ENCODE results near the gene CSF3.
"Not testable (repeated sequence)": the region's sequence is repeated elsewhere in the genome, so short reads cannot be mapped to it uniquely, and the experiment has no call there.

The CSF3 gene

DNA sequence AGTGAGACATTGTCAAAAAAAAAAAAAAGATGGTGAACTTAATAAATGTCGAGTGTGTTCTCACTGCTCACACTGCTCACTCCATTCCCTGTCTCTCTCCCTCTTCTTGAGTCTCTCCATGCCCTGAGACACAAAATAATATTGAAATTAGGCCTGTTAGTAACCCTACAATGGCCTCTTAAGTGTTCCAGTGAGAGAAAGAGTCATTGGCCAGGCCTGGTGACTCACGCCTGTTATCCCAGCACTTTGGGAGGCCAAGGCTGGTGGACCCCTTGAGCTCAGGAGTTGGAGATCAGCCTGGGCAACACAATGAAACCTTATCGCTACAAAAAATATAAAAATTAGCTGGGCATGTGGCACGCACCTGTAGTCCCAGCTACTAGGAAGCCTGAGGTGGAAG lies 16.2 kb upstream of the CSF3 start:
- no peak for DNase-seq

DNA sequence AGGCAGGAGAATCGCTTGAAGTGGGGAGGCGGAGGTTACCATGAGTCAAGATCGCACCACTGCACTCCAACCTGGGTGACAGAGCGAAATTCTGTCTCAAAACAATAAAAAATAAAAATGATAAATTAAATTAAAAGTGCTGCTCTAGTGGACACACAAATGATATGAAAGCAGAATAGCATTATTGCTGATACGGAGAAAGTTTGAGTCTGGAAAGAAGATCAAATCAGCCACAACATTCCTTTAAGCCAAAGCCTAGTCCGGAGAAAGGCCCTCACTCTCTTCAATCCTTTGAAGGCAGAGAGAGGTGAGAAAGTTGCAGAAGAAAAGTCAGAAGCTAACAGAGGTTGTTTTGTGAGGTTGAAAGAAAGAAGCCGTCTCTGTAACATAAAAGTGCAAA lies 15.1 kb upstream of the CSF3 start:
- no peak for DNase-seq

DNA sequence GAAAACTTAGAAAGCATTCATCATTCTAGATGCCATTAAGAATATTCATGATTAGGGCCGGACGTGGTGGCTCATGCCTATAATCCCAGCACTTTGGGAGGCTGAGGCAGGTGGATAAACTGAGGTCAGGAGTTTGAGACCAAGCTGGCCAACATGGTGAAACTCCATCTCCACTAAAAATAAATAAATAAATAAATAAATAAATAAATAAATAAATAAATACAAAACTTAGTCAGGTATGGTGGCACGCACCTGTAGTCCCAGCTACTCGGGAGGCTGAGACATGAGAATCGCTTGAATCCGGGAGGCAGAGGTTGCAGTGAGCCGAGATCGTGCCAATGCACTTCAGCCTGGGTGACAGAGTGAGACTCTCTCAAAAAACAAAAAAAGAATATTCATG lies 13.9 kb upstream of the CSF3 start:
- not testable (repeated sequence) for DNase-seq

DNA sequence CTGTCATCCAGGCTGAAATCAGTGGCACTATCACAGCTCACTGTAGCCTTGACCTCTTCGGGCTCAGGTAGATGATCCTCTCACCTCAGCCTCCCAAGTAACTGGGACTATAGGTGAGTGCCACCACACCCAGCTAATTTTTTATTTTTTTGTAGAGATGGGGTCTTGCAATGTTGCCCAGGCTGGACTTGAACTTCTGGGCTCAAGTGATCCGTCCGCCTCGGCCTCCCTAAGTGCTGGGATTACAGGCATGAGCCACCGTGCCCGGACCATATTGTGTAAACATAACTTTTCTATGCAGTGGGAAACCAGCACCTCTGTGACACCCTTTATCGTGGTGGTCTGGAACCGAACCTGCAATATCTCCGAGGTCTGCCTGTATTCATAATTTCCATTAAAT lies 11.2 kb upstream of the CSF3 start:
- no peak for DNase-seq

DNA sequence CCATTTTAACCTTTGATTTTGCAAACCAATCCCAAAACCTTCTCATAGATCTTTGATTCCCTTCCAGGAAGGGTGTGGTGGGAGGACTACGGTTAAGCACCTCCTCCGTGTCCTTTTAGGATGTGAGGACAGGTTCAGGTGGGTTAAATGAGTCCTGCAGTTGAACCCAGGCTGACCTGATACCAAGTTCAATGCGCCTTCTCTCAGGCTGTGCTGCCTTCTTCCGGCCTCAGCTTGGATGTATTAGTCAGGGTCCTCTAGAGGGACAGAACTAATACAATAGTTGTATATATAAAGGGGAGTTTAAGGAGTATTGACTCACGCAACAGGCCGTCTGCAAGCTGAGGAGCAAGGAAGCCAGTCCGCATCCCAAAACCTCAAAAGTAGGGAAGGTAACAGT lies 10.5 kb upstream of the CSF3 start:
- no peak for DNase-seq

DNA sequence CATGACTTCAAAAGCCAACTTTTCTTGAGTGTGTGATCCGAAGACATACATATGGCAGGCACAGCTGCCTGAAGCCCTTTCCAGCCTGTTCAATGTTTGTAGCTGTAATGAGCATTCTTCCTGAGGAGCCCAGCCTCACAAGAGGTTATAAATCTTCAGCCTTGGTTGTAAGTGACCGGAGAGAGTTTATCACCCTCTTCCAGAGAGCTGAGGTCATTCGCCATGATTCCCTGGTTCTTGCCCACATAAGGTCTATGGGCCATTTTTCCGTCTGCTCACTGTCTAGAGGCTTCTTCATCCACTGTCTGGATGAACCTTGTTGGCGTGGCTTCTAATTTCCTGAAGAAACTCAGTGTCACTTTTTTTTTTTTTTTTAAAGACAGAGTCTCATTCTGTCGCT lies 9.7 kb upstream of the CSF3 start:
- no peak for DNase-seq

DNA sequence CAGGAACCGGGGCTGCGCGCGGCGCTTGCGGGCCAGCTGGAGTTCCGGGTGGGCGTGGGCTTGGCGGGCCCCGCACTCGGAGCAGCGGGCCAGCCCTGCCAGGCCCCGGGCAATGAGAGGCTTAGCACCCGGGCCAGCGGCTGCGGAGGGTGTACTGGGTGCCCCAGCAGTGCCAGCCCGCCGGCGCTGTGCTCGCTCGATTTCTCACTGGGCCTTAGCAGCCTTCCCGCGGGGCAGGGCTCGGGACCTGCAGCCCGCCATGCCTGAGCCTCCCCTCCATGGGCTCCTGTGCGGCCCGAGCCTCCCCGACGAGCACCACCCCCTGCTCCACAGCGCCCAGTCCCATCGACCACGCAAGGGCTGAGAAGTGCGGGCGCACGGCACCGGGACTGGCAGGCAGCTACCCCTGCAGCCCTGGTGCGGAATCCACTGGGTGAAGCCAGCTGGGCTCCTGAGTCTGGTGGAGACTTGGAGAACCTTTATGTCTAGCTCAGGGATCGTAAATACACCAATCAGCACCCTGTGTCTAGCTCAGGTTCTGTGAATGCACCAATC lies 4.2 kb upstream of the CSF3 start:
- DNase-seq = not testable (repeated sequence)

DNA sequence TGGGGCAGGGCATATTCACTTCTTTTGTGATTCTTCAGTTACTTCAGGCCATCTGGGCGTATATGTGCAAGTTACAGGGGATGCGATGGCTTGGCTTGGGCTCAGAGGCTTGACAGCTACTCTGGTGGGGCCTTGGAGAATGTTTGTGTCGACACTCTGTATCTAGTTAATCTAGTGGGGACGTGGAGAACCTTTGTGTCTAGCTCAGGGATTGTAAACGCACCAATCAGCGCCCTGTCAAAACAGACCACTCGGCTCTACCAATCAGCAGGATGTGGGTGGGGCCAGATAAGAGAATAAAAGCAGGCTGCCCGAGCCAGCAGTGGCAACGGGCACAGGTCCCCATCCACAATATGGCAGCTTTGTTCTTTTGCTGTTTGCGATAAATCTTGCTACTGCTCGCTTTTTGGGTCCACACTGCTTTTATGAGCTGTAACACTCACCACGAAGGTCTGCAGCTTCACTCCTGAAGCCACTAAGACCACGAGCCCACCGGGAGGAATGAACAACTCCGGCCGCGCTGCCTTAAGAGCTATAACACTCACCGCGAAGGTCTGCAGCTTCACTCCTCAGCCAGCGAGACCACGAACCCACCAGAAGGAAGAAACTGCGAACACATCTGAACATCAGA lies 3.1 kb upstream of the CSF3 start:
- DNase-seq = not testable (repeated sequence)

DNA sequence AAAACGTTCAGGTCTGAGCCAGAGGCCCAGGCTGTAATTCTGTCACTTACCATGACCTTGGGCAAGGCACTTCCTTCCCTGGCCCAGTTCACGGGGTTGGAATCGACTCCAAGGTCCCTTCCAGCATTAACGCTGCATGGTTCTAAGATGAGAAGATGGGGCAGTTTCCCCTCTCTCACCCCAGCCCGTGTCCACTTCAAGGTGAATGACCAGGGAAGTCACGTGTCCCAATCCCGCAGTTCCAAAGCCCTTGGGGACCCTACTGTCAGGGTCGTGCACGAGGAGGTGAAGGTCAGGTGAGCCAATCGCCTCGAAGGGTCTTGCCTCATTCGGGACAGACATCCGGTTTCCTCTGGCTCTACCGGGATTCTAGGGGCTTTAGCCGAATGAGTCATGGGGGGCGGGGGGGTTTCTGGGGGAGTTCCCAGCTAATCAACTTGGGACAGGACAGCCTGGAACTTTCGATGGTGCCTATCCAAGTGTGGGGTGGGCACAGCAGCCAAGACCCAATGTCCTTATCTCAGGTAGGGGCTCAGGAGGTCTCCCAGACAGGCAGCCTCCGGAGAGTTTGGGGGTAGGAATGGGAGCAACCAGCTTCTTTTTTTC lies 762 bp upstream of the CSF3 start:
- DNase-seq = peak; percentile 45 to 69 (median 67)

DNA sequence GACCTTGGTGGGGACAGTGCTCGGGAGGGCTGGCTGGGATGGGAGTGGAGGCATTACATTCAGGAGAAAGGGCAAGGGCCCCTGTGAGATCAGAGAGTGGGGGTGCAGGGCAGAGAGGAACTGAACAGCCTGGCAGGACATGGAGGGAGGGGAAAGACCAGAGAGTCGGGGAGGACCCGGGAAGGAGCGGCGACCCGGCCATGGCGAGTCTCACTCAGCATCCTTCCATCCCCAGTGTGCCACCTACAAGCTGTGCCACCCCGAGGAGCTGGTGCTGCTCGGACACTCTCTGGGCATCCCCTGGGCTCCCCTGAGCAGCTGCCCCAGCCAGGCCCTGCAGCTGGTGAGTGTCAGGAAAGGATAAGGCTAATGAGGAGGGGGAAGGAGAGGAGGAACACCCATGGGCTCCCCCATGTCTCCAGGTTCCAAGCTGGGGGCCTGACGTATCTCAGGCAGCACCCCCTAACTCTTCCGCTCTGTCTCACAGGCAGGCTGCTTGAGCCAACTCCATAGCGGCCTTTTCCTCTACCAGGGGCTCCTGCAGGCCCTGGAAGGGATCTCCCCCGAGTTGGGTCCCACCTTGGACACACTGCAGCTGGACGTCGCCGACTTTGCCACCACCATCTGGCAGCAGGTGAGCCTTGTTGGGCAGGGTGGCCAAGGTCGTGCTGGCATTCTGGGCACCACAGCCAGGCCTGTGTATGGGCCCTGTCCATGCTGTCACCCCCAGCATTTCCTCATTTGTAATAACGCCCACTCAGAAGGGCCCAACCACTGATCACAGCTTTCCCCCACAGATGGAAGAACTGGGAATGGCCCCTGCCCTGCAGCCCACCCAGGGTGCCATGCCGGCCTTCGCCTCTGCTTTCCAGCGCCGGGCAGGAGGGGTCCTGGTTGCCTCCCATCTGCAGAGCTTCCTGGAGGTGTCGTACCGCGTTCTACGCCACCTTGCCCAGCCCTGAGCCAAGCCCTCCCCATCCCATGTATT lies 1.1 kb downstream of the CSF3 start:
- peak in 2 of 3 donors; percentile 35 to 55 for DNase-seq

DNA sequence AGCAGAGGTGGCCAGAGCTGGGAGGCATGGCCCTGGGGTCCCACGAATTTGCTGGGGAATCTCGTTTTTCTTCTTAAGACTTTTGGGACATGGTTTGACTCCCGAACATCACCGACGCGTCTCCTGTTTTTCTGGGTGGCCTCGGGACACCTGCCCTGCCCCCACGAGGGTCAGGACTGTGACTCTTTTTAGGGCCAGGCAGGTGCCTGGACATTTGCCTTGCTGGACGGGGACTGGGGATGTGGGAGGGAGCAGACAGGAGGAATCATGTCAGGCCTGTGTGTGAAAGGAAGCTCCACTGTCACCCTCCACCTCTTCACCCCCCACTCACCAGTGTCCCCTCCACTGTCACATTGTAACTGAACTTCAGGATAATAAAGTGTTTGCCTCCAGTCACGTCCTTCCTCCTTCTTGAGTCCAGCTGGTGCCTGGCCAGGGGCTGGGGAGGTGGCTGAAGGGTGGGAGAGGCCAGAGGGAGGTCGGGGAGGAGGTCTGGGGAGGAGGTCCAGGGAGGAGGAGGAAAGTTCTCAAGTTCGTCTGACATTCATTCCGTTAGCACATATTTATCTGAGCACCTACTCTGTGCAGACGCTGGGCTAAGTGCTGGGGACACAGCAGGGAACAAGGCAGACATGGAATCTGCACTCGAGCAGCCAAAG lies 2.3 kb downstream of the CSF3 start:
- DNase-seq = no peak

DNA sequence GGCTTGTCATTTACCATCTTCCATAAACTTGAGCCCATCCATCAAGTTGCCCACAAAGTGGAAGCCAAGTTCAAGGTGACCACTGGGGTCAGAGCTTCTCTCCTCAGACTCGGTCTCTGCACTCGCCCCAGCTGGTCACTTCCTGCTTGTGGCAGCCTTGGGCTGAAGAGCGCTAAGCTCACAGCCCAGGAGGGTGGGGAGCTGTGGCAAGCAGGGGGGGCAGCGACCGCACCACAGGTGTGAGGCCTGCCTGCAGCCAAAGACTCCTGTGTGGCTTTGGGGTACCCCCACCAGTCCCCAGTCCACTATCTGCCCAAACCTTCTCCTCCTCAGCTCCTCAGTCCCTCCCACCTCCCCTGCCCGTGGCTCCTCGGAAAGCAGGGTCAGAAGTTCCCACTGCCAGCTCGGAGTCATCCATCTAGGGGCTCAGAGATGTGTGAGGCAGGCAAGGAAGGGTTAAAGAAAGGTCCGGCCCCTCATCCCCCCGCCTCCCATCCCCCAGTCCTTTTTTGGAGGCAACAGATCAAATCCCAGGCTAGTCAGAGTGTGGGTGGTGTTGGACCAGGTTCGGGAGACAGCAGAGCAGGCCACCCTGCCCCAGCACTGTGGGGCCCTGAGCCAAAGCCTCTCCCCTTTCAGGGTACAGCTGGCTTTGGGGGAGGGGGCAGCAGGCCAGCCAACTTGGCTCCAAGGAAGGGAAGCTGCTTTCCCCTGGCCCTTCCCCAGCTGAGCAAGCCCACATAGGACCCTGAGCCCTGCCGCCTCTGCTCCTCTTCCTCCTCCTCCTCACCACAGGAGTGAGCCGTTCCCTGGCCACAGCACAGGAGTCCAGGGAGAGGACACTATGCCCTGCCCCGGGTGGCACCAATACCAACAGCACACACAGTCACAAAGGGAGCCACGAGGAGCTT lies 3.2 kb downstream of the CSF3 start:
- DNase-seq = no peak

DNA sequence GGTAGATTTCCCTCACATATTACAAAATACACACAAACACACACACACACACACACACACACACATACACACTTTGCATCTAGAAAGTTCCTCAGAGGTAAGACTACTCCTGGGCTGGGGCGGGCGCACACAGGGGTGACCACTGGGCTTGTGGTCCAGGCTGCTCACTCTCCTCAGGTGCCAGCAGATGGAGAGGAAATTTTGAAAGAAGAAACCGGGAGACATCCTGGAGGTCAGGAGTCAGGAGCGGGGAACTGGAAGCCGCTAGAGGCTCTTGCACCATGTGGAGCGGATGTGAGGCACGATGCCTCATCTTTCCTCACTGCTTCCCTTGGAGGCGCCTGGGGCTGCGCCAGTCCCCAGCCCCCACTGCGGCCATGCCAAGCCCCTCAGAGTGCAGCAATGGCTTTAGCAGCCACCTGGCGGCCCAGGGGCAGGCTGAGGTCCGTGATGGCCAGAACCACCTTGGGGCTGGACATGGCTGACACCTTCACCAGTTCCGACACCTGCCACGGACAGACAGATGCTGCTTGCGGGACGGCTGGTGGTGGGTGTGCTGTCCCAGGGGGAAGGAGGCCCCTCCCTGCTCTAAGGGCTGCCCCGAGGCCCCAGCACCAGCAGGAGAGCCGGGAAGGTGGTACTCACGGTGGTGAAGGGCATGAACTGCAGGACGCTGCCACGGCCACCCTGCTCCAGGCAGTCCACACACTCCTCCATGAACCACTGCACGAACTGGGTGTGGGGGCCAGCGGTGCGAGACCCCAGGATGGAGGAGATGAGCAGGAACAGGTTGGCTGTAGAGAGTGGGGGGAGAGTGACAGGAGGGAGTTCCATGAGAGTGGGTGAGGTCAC lies 4.1 kb downstream of the CSF3 start:
- no peak for DNase-seq

DNA sequence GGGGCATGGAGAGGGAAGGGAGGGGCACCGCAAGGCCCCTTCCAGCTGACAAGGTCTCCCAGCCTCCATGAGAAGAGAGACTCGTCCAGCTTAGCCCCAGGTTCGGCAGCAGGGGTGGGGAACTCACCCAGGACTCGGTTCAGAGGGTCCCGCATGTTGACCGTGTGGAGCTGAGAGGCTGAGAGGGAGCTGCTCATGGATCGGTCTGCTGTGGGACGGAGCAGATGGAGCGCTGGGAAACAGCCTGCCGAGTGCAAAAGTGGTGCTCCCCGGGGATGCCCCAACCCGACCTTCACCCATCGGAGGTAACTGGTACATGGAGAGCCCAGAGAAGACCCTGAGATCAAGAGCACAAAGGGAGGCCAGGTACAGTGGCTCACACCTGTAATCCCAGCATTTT lies 4.9 kb downstream of the CSF3 start:
- no peak for DNase-seq

DNA sequence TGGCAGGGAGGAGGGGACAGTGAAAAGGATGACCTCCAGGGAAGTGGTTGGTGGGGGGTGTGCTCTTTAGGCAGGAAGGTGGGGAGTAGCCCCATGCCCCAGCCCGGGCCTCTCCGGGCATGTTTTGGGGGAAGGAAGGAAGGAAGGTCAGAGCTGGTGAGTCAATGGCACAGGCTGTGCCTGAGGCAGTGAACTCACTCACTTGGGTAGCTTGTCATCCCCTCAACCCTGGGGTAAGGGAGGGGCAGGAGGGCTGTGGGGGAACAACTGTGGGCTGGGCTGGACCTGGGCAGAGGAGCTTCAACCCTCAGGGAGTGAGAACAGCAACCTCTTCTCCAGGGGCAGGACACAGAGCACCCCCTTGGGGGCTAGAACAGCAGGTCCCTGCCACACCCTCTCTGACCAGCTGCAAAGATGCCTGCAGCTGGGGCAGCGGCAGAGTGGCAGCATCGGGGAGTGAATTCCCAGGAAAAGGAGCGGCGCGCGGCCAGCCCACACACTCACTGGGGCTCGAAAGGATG lies 6.3 kb downstream of the CSF3 start:
- peak in 2 of 3 donors; percentile 14 to 40 for DNase-seq

DNA sequence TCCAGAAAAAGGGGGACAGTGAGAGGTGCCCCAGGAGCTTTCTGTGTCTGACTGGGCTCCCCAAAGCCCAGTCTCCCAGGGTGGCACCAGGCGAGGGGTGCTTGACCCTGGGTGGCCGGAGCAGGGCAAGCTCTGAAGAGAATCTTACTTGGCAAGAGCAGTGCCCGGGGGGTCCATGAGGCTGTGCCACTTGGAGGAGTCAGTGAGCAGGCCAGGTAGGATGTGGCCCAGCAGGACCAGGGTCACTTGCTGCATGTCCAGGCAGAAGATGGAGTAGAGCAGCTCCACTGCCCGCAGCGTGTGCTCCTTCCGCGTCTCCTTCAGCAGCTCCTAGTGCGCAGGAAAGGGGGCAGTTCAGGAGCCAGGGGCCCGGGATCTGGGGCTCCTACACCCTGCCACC lies 7.3 kb downstream of the CSF3 start:
- no peak for DNase-seq

DNA sequence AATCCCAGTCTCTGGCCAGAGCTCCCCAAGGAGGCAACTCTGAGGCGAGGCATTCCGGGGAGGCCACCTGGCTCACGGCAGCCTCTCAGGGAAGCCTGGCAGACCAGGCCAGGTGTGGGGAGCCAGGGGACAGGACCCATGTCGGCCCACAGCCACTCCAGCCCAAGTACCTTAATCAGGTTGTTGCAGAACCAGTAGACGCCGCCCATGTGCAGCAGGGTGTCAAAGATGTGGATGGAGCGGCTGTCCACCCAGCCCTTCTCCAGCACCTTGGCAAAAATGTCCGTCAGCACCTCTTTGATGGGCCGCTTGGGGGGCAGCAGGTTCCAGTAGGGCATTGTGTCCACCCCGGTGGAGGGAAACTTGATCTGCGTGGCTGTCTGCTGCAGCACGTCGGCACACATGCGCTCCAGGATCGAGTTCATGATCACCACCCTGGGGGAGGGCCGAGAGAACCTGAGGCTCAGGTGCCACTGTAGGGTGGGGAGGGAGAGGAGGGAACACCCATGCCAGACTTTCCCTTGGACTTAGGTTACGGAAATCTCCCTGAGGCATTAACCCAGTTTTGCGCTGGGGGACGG lies 7.8 kb downstream of the CSF3 start:
- no peak for DNase-seq

DNA sequence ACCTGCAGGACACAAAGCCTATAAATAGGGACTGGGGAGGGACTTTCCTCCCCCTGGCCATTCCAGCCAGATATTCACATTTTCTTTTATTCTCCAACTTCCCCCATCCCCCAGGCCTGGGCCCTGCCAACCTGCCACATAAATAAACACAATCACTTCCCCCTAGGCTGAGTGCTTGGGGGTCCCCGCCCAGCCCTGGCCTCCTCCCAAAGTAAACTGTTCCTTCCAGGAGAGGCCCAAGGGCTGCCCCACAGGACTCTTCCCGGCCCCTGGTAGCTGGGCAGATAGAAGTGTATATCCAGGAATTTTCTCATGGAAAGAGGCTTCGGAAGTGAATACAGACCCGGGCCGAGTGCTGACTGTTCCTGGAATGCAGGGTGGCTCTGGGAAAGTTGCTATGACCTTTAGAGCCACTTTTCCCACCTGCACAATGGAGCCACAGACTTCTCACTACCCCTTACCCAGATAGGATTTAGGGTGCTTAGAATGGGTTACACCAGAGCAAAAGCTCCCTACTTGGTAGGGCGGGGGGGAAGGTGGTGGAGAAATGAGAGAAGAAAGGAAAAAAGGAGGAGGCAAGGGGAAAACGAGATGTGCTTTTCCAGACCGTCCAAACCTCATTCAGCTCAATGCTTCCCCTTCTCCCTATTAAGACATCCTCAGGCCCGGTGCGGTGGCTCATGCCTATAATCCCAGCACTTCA lies 8.5 kb downstream of the CSF3 start:
- DNase-seq = no peak

DNA sequence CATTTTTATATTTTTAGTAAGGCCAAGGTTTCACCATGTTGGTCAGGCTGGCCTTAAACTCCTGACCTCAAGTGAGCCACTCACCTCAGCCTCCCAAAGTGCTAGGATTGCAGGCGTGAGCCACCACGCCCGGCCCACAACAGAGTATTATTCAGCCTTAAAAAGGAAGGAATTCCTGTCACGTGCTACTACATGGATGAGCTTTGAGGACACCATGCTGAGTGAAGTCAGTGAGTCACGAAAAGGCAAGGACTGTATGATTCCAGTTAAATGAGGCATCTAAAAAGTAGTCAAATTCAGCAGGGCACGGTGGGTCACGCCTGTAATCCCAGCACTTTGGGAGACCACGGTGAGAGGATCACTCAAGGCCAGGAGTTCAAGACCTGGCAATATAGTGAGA lies 9.7 kb downstream of the CSF3 start:
- DNase-seq = no peak

DNA sequence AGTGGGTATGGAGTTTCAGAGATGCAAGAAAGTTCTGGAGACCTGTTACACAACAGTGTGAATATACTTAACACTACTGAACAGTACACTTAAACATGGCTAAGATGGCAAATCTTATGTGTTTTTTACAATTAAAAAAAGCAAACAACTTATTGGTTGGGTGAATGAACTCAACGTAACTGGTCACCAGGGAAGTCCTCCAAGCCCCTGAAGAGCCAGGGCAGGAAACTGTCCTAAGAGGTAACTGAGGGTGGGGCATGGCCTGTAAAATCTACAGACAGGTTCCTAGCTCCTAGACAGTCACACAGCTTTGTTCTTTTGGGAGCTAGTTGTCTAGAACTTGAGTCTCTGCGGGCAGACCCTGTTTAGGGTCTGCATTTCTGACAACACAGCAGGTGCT lies 10.3 kb downstream of the CSF3 start:
- DNase-seq = no peak
